SK-N-SH (cell line): ENCODE results near the gene COL15A1. TPM values are rescaled to one million over a fixed set of nuclear protein-coding genes. Genes with fewer than 3 reads are reported as not detected.

ENCODE experiments used
- CTCF ChIA-PET: fragments of 300-600, 350-600 bp; formaldehyde crosslinking; extraction: SDS; loops from one replicate; lab custom pipeline; 2021; lab: Yijun Ruan, JAX
- POLR2A ChIA-PET: fragments of 350-600 bp; sonication (Branson Sonifier 250); formaldehyde crosslinking; extraction: SDS; loops from one replicate; lab custom pipeline; 2020; ENCODE audit warnings: antibody characterized with exemption, inconsistent platforms; lab: Yijun Ruan, JAX
- DNase-seq: peaks from one replicate; pipeline ENCODE4 v3.0.0; 2012
- H2AFZ ChIP-seq: fragments of 200-600 bp; sonication (generic); 2 replicates; pipeline ENCODE4 v1.8.1; 2016; ENCODE audit warnings: antibody characterized with exemption, mild to moderate bottlenecking, low read depth
- H3F3A ChIP-seq: fragments of 200-600 bp; sonication (generic); replicated peaks from 2 replicates; pipeline ENCODE3; 2016; ENCODE audit warnings: antibody characterized with exemption, mild to moderate bottlenecking; ENCODE audit not compliant: insufficient read depth
- H3K27ac ChIP-seq, 2 experiments: fragments of 200-500 bp in 1 of 2; fragments of 200-600 bp in 1 of 2; sonication (Bioruptor generic) in 1 of 2; sonication (generic), shearing (Covaris generic) in 1 of 2; 2 replicates each; pipeline versions ENCODE4 v1.5.1 to v1.6.1; 2014 to 2016; ENCODE audit warnings: low read depth in 2 of 2, inconsistent platforms in 1 of 2, low read length in 1 of 2, mild to moderate bottlenecking in 1 of 2, mixed read lengths in 1 of 2
- H3K27me3 ChIP-seq: fragments of 200-600 bp; sonication (generic), shearing (Covaris generic); 2 replicates; pipeline ENCODE4 v1.6.1; 2016; ENCODE audit warnings: mixed run types; ENCODE audit not compliant: insufficient read depth
- H3K36me3 ChIP-seq, 2 experiments: fragments of 200-500 bp in 1 of 2; fragments of 200-600 bp in 1 of 2; sonication (Bioruptor generic) in 1 of 2; sonication (generic) in 1 of 2; replicated peaks in 1 of 2; 2 replicates each; pipeline versions ENCODE3 to v1.5.1; 2014 to 2016; ENCODE audit warnings: low read length in 1 of 2, mild to moderate bottlenecking in 1 of 2; ENCODE audit not compliant: insufficient read depth in 2 of 2, control insufficient read depth in 1 of 2
- H3K4me1 ChIP-seq, 2 experiments: fragments of 200-500 bp in 1 of 2; fragments of 200-600 bp in 1 of 2; sonication (Bioruptor generic) in 1 of 2; sonication (generic), shearing (Covaris generic) in 1 of 2; 2 replicates each; pipeline versions ENCODE4 v1.5.1 to v1.6.1; 2014 to 2016; ENCODE audit warnings: low read depth in 1 of 2, low read length in 1 of 2, mixed run types in 1 of 2; ENCODE audit not compliant: insufficient read depth in 2 of 2, control insufficient read depth in 1 of 2
- H3K4me2 ChIP-seq: fragments of 200-600 bp; sonication (generic), shearing (Covaris generic); 2 replicates; pipeline ENCODE4 v1.6.1; 2017; ENCODE audit warnings: mixed run types
- H3K4me3 ChIP-seq, 2 experiments: fragments of 200-500 bp in 1 of 2; fragments of 200-600 bp in 1 of 2; sonication (Bioruptor generic) in 1 of 2; sonication (generic), shearing (Covaris generic) in 1 of 2; 2 replicates each; pipeline versions ENCODE4 v1.5.1 to v1.8.1; 2014 to 2016; ENCODE audit warnings: low read depth in 2 of 2, inconsistent platforms in 1 of 2, low read length in 1 of 2, mild to moderate bottlenecking in 1 of 2, mixed read lengths in 1 of 2, moderate library complexity in 1 of 2
- H3K79me2 ChIP-seq: fragments of 200-600 bp; sonication (generic); 2 replicates; pipeline ENCODE4 v1.8.1; 2017; ENCODE audit warnings: mild to moderate bottlenecking; ENCODE audit not compliant: insufficient read depth
- H3K9ac ChIP-seq: fragments of 200-600 bp; sonication (generic); 2 replicates; pipeline ENCODE4 v1.6.1; 2017; ENCODE audit warnings: mixed run types
- H3K9me2 ChIP-seq: fragments of 200-600 bp; sonication (generic); 2 replicates; pipeline ENCODE4 v1.6.1; 2017; ENCODE audit warnings: mixed run types
- H3K9me3 ChIP-seq: fragments of 200-600 bp; sonication (generic); 2 replicates; pipeline ENCODE4 v1.6.1; 2017; ENCODE audit warnings: mixed run types, mild to moderate bottlenecking, moderate library complexity
- H4K20me1 ChIP-seq: fragments of 200-600 bp; sonication (generic); 2 replicates; pipeline ENCODE4 v1.6.1; 2017; ENCODE audit warnings: mild to moderate bottlenecking, mixed run types; ENCODE audit not compliant: insufficient read depth
- CHD2 ChIP-seq: fragments of 150-350 bp; IDR thresholded peaks from 2 replicates; pipeline ENCODE4 v1.6.1; 2018; ENCODE audit warnings: low read length; ENCODE audit not compliant: partially characterized antibody
- EP300 ChIP-seq, 2 experiments: IDR thresholded peaks; 2 replicates each; pipeline versions ENCODE4 v1.4.0 to v1.6.1; 2012; ENCODE audit warnings: borderline replicate concordance in 1 of 2, low read depth in 1 of 2, low read length in 1 of 2
- EZH2phosphoT487 ChIP-seq: fragments of 200-600 bp; sonication (generic); IDR thresholded peaks from 2 replicates; pipeline ENCODE4 v1.6.1; 2017; ENCODE audit warnings: low read depth, mixed run types, mild to moderate bottlenecking, antibody characterized with exemption, moderate library complexity, borderline replicate concordance
- FOSL2 ChIP-seq: IDR thresholded peaks from 2 replicates; pipeline ENCODE4 v1.4.0; 2012; ENCODE audit warnings: low read depth, mild to moderate bottlenecking, moderate library complexity, borderline replicate concordance
- FOXJ3 ChIP-seq: sonication (generic); formaldehyde crosslinking; IDR thresholded peaks from 2 replicates; pipeline ENCODE4 v1.5.1; 2020; ENCODE audit warnings: mild to moderate bottlenecking, missing genetic modification reagents
- GATA2 ChIP-seq: sonication (generic); formaldehyde crosslinking; IDR thresholded peaks from 2 replicates; pipeline ENCODE4 v1.5.0; 2020; ENCODE audit warnings: mild to moderate bottlenecking, missing genetic modification reagents
- IRF3 ChIP-seq: fragments of 150-350 bp; IDR thresholded peaks from 2 replicates; pipeline ENCODE4 v1.6.1; 2016; ENCODE audit warnings: mild to moderate bottlenecking, low read depth, low read length
- MEF2A ChIP-seq: IDR thresholded peaks from 2 replicates; pipeline ENCODE4 v1.4.0; 2012; ENCODE audit warnings: low read depth, borderline replicate concordance
- MXI1 ChIP-seq: IDR thresholded peaks from 2 replicates; pipeline ENCODE4 v1.6.1; 2012; ENCODE audit warnings: mild to moderate bottlenecking, low read depth, low read length, improper control_type of control experiment
- NRF1 ChIP-seq: IDR thresholded peaks from 2 replicates; pipeline ENCODE4 v1.6.1; 2012; ENCODE audit warnings: low read depth, mild to moderate bottlenecking, low read length
- POLR2AphosphoS5 ChIP-seq: IDR thresholded peaks from 2 replicates; pipeline ENCODE4 v1.6.1; 2012; ENCODE audit warnings: low read depth, low read length
- RAD21 ChIP-seq: IDR thresholded peaks from 2 replicates; pipeline ENCODE4 v1.6.1; 2012; ENCODE audit warnings: mild to moderate bottlenecking, low read length
- REST ChIP-seq: IDR thresholded peaks from 2 replicates; pipeline ENCODE4 v1.6.1; 2012; ENCODE audit warnings: mild to moderate bottlenecking, low read depth, low read length, moderate library complexity
- RFX5 ChIP-seq: IDR thresholded peaks from 2 replicates; pipeline ENCODE4 v1.6.1; 2012; ENCODE audit warnings: mild to moderate bottlenecking, improper control_type of control experiment, low read length
- SMC3 ChIP-seq: IDR thresholded peaks from 2 replicates; pipeline ENCODE4 v1.6.1; 2012; ENCODE audit warnings: low read depth, low read length, improper control_type of control experiment
- TCF12 ChIP-seq: IDR thresholded peaks from 2 replicates; pipeline ENCODE4 v1.4.0; 2012
- USF2 ChIP-seq: fragments of 150-350 bp; IDR thresholded peaks from 2 replicates; pipeline ENCODE4 v1.6.1; 2017; ENCODE audit warnings: antibody characterized with exemption, low read length, low read depth, borderline replicate concordance
- YY1 ChIP-seq: IDR thresholded peaks from 2 replicates; pipeline ENCODE4 v1.4.0; 2012; ENCODE audit warnings: low read depth, mild to moderate bottlenecking
- ZBTB33 ChIP-seq: IDR thresholded peaks from 2 replicates; pipeline ENCODE4 v1.4.0; 2012; ENCODE audit warnings: low read depth, borderline replicate concordance
- WGBS: methylation state at CpG from one replicate; pipeline ENCODE4 v1.1.6; 2017; ENCODE audit warnings: low lambda C conversion rate; 5-methylcytosine and 5-hydroxymethylcytosine counted together
- polyA plus RNA-seq, 3 experiments: library from polyadenylated mRNA; depleted of rRNA; stranded (reverse); fragments of >200 nt; gene quantifications; 2 replicates each; pipeline ENCODE4 v1.2.3, GENCODE V29; 2012

Gene COL15A1
- polyA plus RNA-seq, 1 of the 3 experiments (the other 2 are of a cell fraction), result 0.84 TPM

DNA sequence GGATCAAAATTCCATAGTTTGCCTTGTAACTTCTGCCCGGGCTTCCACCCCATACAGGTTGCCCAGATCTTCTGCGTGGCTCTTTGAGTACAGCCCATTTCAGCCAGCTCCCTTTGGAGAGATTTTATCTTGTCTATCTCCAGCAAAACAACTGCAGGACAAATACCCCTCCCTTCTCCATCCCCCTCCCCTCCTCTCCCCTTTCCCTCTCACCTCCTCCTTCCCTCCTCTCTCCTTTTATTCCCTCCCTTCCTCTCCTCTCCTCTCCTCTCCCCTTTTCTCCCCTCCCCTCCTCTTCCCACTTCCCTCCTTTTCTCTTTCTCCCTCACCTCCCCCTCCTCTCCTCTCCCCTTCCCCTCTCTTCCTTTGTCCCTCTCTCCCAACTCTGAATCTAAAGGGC lies 58.2 kb downstream of the COL15A1 start:
- H3F3A ChIP-seq, result no peaks in the 10 kb centered on the region
- 76% methylated on average over 2 of the region's 2 CpGs for WGBS
- H3K27ac ChIP-seq, result no peak overlapping the region
- H3K36me3 ChIP-seq, result no peaks in the 10 kb centered on the region
- no peaks in the 10 kb centered on the region for H3K9me2 ChIP-seq
- POLR2A ChIA-PET, result no interaction called here
- no peak overlapping the region for H2AFZ ChIP-seq
- H3K4me3 ChIP-seq, result no peak overlapping the region
- H3K4me1 ChIP-seq, result peaks cover 0 to 6% of the 10 kb centered on the region in 2 experiments; a peak in 1 of 4 replicates
- CTCF ChIA-PET, result interaction anchor here (0.8 to 11.4 kb wide), 6 partner anchors 11 to 153 kb away, joined by 3 to 131 read pairs (median 4); no protein-coding TSS in a partner anchor
- DNase-seq, result no peak
- TF ChIP-seq REST (no peak), TCF12 (no peak), EZH2phosphoT487 (no peak), NRF1 (no peak), USF2 (no peak), IRF3 (no peak), SMC3 (no peak), POLR2AphosphoS5 (no peak), YY1 (no peak), RAD21 (no peak), MXI1 (no peak)
- no peak overlapping the region for H3K9ac ChIP-seq
- H3K79me2 ChIP-seq, result no peaks in the 10 kb centered on the region
- H3K27me3 ChIP-seq, result no peaks in the 10 kb centered on the region
- H3K4me2 ChIP-seq, result no peak overlapping the region
- H3K9me3 ChIP-seq, result no peaks in the 10 kb centered on the region
- no peaks in the 10 kb centered on the region for H4K20me1 ChIP-seq

DNA sequence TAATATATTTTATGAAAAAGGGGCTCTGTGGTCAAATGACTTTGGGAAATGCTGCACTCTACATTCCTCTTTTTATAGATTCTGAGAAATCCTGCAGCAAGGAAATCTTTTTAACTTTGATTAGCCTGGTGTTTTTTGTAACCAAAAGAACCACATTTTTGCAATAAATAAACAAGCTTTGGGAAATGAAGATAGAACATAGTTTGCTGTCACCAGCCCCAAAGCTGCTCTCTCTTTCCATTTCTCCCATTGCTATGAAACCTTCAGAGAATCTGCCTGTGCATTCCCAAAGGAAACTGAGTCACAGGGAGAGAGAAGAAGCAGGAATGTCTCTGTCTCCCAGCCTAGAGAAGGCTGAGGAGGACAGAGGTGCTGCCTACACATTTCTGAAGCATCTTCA lies 59.0 kb downstream of the COL15A1 start:
- DNase-seq, result no peak
- Histone ChIP-seq H3K4me3 (no peak overlapping the region), H3K9me3 (no peaks in the 10 kb centered on the region), H3F3A (no peaks in the 10 kb centered on the region), H2AFZ (no peak overlapping the region), H3K79me2 (no peaks in the 10 kb centered on the region), H3K4me2 (no peak overlapping the region), H3K4me1 (peaks cover 0 to 6% of the 10 kb centered on the region in 2 experiments; a peak in 1 of 4 replicates), H3K9ac (no peak overlapping the region), H3K27ac (no peak overlapping the region), H3K27me3 (no peaks in the 10 kb centered on the region), H3K36me3 (no peaks in the 10 kb centered on the region), H3K9me2 (no peaks in the 10 kb centered on the region), H4K20me1 (no peaks in the 10 kb centered on the region)
- CTCF ChIA-PET, result interaction anchor here (7.3 to 11.4 kb wide), 2 partner anchors 137 to 154 kb away, joined by 88 to 131 read pairs; no protein-coding TSS in a partner anchor
- POLR2A ChIA-PET, result no interaction called here
- TF ChIP-seq ZBTB33 (no peak), SMC3 (no peak), RAD21 (no peak), FOXJ3 (no peak), POLR2AphosphoS5 (no peak), CHD2 (no peak), MEF2A (no peak), GATA2 (no peak), EZH2phosphoT487 (no peak), TCF12 (no peak), USF2 (no peak), FOSL2 (no peak), RFX5 (no peak), EP300 (IDR thresholded peaks at IDR 0.05; ENCODE audit: borderline replicate concordance in 1 of 2, low read depth in 1 of 2, low read length in 1 of 2) (no peak)
